Measurements from ENCODE around the gene P2RY12.
A peak's percentile ranks its signal among the peaks of the same experiment; 100 is the strongest.

P2RY12 gene

GRCh38 chr3:151307131-151307530, 77.4 kb downstream of the P2RY12 start:
- no peak for DNase-seq (ENCODE audit: low spot score)

GRCh38 chr3:151306168-151306810, 78.3 kb downstream of the P2RY12 start:
- DNase-seq (ENCODE audit: low spot score) = no peak

- DNase-seq (ENCODE audit: low spot score) = no peak
These were observed 78.8 kb downstream of the P2RY12 start for GRCh38 chr3:151305775-151306151.

- peak; percentile 88 for DNase-seq (ENCODE audit: low spot score)
These were observed 79.3 kb downstream of the P2RY12 start for GRCh38 chr3:151305060-151305774.

GRCh38 chr3:151303751-151304150, 80.8 kb downstream of the P2RY12 start:
- no peak for DNase-seq (ENCODE audit: low spot score)

- no peak for DNase-seq (ENCODE audit: low spot score)
These were observed 82.8 kb downstream of the P2RY12 start for GRCh38 chr3:151301787-151302186.

GRCh38 chr3:151300539-151300938, 84.0 kb downstream of the P2RY12 start:
- no peak for DNase-seq (ENCODE audit: low spot score)

- DNase-seq (ENCODE audit: low spot score) = no peak
These were observed 85.5 kb downstream of the P2RY12 start for GRCh38 chr3:151299006-151299405.

GRCh38 chr3:151297429-151297828, 87.1 kb downstream of the P2RY12 start:
- DNase-seq (ENCODE audit: low spot score) = no peak

- no peak for DNase-seq (ENCODE audit: low spot score)
These were observed 88.3 kb downstream of the P2RY12 start for GRCh38 chr3:151296226-151296625.

- DNase-seq (ENCODE audit: low spot score) = no peak
These were observed 91.4 kb downstream of the P2RY12 start for GRCh38 chr3:151293127-151293526.

- DNase-seq (ENCODE audit: low spot score) = peak; percentile 16
These were observed 93.9 kb downstream of the P2RY12 start for GRCh38 chr3:151290673-151291072.

GRCh38 chr3:151289445-151289844, 95.1 kb downstream of the P2RY12 start:
- DNase-seq (ENCODE audit: low spot score) = no peak

Data from LoVo (cell line).